Fibroblast of lung (primary cell): ENCODE data around the gene CAMTA1. TPM values are rescaled to one million over a fixed set of nuclear protein-coding genes. Genes with fewer than 3 reads are reported as not detected.

Experiments
- DNase-seq, 2 donors: peaks; one replicate each; pipeline versions ENCODE4 v3.0.0 to v3.0.0-alpha.2; 2010; ENCODE audit warnings: low read depth in 2 of 2
- H2AFZ ChIP-seq: 2 replicates; pipeline ENCODE4 v1.5.1; 2012; ENCODE audit warnings: low read length, control low read depth, inconsistent platforms
- H3K27ac ChIP-seq: 2 replicates; pipeline ENCODE4 v1.5.1; 2011; ENCODE audit warnings: low read length, control low read depth; ENCODE audit not compliant: insufficient read depth
- H3K27me3 ChIP-seq: 2 replicates; pipeline ENCODE4 v1.5.1; 2011; ENCODE audit warnings: mild to moderate bottlenecking, low read length; ENCODE audit not compliant: control insufficient read depth, insufficient read depth
- H3K36me3 ChIP-seq: 2 replicates; pipeline ENCODE4 v1.5.1; 2011; ENCODE audit warnings: low read length; ENCODE audit not compliant: control insufficient read depth, insufficient read depth
- H3K4me1 ChIP-seq: 2 replicates; pipeline ENCODE4 v1.5.1; 2011; ENCODE audit warnings: low read length; ENCODE audit not compliant: control insufficient read depth, insufficient read depth; ENCODE audit errors: extremely low read depth
- H3K4me2 ChIP-seq: 2 replicates; pipeline ENCODE4 v1.5.1; 2011; ENCODE audit warnings: low read length, control low read depth; ENCODE audit not compliant: insufficient read depth; ENCODE audit errors: extremely low read depth
- H3K4me3 ChIP-seq, 4 experiments: fragments of 200-600 bp in 1 of 4; sonication (generic) in 1 of 4; replicated peaks in 1 of 4; 2 replicates each; pipeline ENCODE4 v1.5.1; 2011 to 2016; ENCODE audit warnings: low read length in 4 of 4, low read depth in 3 of 4, mild to moderate bottlenecking in 3 of 4, control low read depth in 2 of 4, inconsistent platforms in 1 of 4, mixed read lengths in 1 of 4; ENCODE audit not compliant: insufficient read depth in 1 of 4; ENCODE audit errors: control extremely low read depth in 1 of 4
- H3K79me2 ChIP-seq: 2 replicates; pipeline ENCODE4 v1.5.1; 2012; ENCODE audit warnings: mild to moderate bottlenecking, low read length, inconsistent platforms; ENCODE audit not compliant: control insufficient read depth, insufficient read depth
- H3K9ac ChIP-seq: 2 replicates; pipeline ENCODE4 v1.5.1; 2011; ENCODE audit warnings: mild to moderate bottlenecking, low read length, control low read depth; ENCODE audit not compliant: insufficient read depth
- H3K9me3 ChIP-seq: 2 replicates; pipeline ENCODE4 v1.5.1; 2012; ENCODE audit warnings: low read depth, low read length; ENCODE audit not compliant: control insufficient read depth, insufficient read depth
- H4K20me1 ChIP-seq: 2 replicates; pipeline ENCODE4 v1.5.1; 2011; ENCODE audit warnings: low read length; ENCODE audit not compliant: control insufficient read depth, insufficient read depth; ENCODE audit errors: extremely low read depth
- CTCF ChIP-seq, 2 donors: IDR thresholded peaks in 1 of 2; conservative IDR thresholded peaks in 1 of 2; 1 replicate in 1 of 2; 2 replicates in 1 of 2; pipeline ENCODE4 v1.5.1; 2011 to 2012; ENCODE audit warnings: low read length in 2 of 2, control low read depth in 1 of 2, inconsistent platforms in 1 of 2, low read depth in 1 of 2, mild to moderate bottlenecking in 1 of 2
- EZH2 ChIP-seq: IDR thresholded peaks from 2 replicates; pipeline ENCODE4 v1.5.1; 2012; ENCODE audit warnings: low read length, control low read depth, mild to moderate bottlenecking; ENCODE audit errors: missing control alignments
- polyA plus RNA-seq, 2 donors: library from polyadenylated mRNA; depleted of rRNA in 1 of 2; stranded (reverse) in 1 of 2; unstranded in 1 of 2; fragments of >200 nt; gene quantifications; 2 replicates each; pipeline ENCODE4 v1.2.1, GENCODE V29; 2011 to 2012; ENCODE audit warnings: missing spikeins in 1 of 2
- total RNA-seq: library from RNA; depleted of rRNA; stranded (reverse); fragments of >200 nt; gene quantifications from 2 replicates; pipeline ENCODE4 v1.2.1, GENCODE V29; 2014

Gene CAMTA1
- total and polyA plus RNA-seq, 2 donors (not counting 1 experiment from before 2014, with no cell fraction given) = 47.6 to 86.0 TPM

DNA sequence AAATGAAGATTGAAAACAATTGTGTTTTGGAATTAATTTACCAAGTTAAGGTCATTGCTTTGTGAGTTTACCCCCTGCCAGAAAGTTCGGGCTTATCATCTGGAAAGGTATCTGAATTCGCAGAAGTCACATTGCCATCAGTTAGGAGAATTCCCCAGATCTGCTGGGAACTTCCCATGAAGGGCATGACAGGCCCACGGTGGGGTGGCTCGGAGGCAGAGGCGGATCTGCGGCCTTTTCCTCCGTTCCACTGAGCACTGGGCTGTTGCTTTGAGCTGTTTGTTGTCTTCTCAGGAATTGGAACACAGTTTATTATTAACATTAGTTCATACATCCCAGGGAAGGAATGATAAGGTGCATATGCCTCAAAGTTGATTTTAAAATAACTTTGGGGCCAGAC lies 320.0 kb downstream of the CAMTA1 start:
- H3K36me3 ChIP-seq = no peaks in the 10 kb centered on the region
- H3K9ac ChIP-seq = no peak overlapping the region
- peaks cover 6% of the 10 kb centered on the region for H3K9me3 ChIP-seq
- H2AFZ ChIP-seq = no peak overlapping the region
- no peak for TF ChIP-seq CTCF (conservative IDR thresholded peaks at IDR 0.05 in 1 of 2, IDR thresholded peaks at IDR 0.05 in 1 of 2; ENCODE audit: low read depth in 1 of 2, low read length in 2 of 2)
- no peak for TF ChIP-seq EZH2
- no peaks in the 10 kb centered on the region for H3K4me1 ChIP-seq
- H3K27me3 ChIP-seq = no peaks in the 10 kb centered on the region
- no peaks in the 10 kb centered on the region for H4K20me1 ChIP-seq
- no peak overlapping the region for H3K4me2 ChIP-seq
- no peak overlapping the region for H3K27ac ChIP-seq
- no peaks in the 10 kb centered on the region for H3K79me2 ChIP-seq
- no peak overlapping the region for H3K4me3 ChIP-seq
- DNase-seq = no peak

- H3K27ac ChIP-seq = no peak overlapping the region
- no peak overlapping the region for H3K4me3 ChIP-seq
- H3K36me3 ChIP-seq = no peaks in the 10 kb centered on the region
- H3K4me1 ChIP-seq = no peaks in the 10 kb centered on the region
- H2AFZ ChIP-seq = no peak overlapping the region
- H3K79me2 ChIP-seq = no peaks in the 10 kb centered on the region
- no peak for TF ChIP-seq CTCF (conservative IDR thresholded peaks at IDR 0.05 in 1 of 2, IDR thresholded peaks at IDR 0.05 in 1 of 2; ENCODE audit: low read depth in 1 of 2, low read length in 2 of 2)
- no peak for TF ChIP-seq EZH2
- no peak overlapping the region for H3K4me2 ChIP-seq
- H4K20me1 ChIP-seq = no peaks in the 10 kb centered on the region
- no peak for DNase-seq
- H3K9me3 ChIP-seq = peaks cover 6% of the 10 kb centered on the region
- H3K9ac ChIP-seq = no peak overlapping the region
- no peaks in the 10 kb centered on the region for H3K27me3 ChIP-seq
Observed at GRCh38 chr1:7106442-7107108, 321.3 kb downstream of the CAMTA1 start.

DNA sequence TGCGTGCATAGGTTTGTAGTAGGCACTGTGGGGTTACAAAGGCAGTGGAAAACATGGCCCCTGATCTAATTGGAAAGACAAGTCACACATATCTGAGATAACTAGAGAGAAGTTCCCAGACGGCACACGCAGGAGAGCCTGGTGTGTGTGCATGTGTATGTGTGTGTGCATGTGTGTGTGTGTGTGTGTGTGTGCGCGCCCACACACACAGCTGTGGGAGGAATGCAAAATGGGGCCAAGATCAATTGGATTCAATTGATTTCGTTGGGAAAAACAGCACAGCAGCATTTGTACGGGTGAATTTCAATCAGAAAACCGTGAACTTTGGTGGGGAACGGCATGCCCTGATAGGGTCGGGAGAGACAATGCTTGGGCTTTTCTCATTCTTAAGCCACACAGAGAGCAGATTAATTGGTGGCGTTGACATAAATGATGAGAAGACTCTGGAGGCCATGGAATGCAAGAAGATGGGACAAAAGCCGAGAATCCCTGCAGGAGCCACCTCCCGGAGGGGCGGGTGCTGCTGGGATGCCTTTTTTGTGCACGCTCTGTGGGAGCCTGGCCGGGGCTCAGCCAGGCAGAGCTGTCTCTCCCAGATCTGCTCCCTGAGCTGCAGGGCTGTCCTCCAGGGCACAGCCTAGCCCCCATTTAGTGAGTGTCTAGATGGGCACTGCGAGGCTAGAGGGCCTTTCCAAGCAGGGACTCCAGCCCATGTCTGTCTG lies 322.0 kb downstream of the CAMTA1 start:
- no peak overlapping the region for H2AFZ ChIP-seq
- no peak overlapping the region for H3K4me2 ChIP-seq
- no peaks in the 10 kb centered on the region for H3K4me1 ChIP-seq
- no peak overlapping the region for H3K27ac ChIP-seq
- TF ChIP-seq CTCF (conservative IDR thresholded peaks at IDR 0.05 in 1 of 2, IDR thresholded peaks at IDR 0.05 in 1 of 2; ENCODE audit: low read depth in 1 of 2, low read length in 2 of 2) (no peak), EZH2 (no peak)
- no peak overlapping the region for H3K9ac ChIP-seq
- peaks cover 6% of the 10 kb centered on the region for H3K9me3 ChIP-seq
- H3K36me3 ChIP-seq = no peaks in the 10 kb centered on the region
- no peaks in the 10 kb centered on the region for H3K27me3 ChIP-seq
- H3K4me3 ChIP-seq = no peak overlapping the region
- no peak for DNase-seq
- no peaks in the 10 kb centered on the region for H4K20me1 ChIP-seq
- no peaks in the 10 kb centered on the region for H3K79me2 ChIP-seq
